ENCODE results near the gene LUZP1. TPM values are rescaled to one million over a fixed set of nuclear protein-coding genes. Genes with fewer than 3 reads are reported as not detected.

LUZP1 gene
- total RNA-seq, 1 experiment from 2014 or later, result 40.2 TPM

- Histone ChIP-seq H3K4me3 (ENCODE audit: low read depth in 2 of 2, low read length in 2 of 2) (no peak overlapping the region), H3K4me1 (ENCODE audit: control insufficient read depth, insufficient read depth, low read length) (peaks cover 46% of the 10 kb centered on the region), H3K27ac (ENCODE audit: low read length) (peak overlapping the region; percentile 20), H3K27me3 (ENCODE audit: control insufficient read depth, insufficient read depth, low read length) (no peaks in the 10 kb centered on the region), H3K9me3 (ENCODE audit: control insufficient read depth, insufficient read depth, low read depth, low read length) (no peaks in the 10 kb centered on the region), H3K36me3 (ENCODE audit: control insufficient read depth, insufficient read depth, low read length) (peaks cover 8% of the 10 kb centered on the region; the same call in 1 of the 2 replicates)
- TF ChIP-seq POLR2AphosphoS5 (IDR thresholded peaks at IDR 0.05; ENCODE audit: low read depth, low read length) (no peak), TCF7L2 (IDR thresholded peaks at IDR 0.05; ENCODE audit: low read depth, low read length) (no peak), CTCF (IDR thresholded peaks at IDR 0.05) (no peak), SIN3A (IDR thresholded peaks at IDR 0.05; ENCODE audit: borderline replicate concordance, insufficient read depth, low read depth, low read length) (no peak), REST (IDR thresholded peaks at IDR 0.05; ENCODE audit: insufficient read depth in 1 of 2, low read depth in 2 of 2, low read length in 1 of 2) (no peak)
- intact Hi-C loops (cut with micrococcal nuclease; ENCODE audit: unreplicated experiment) (no loop called here), in situ Hi-C loops (cut with HindIII; ENCODE audit: low pct_unique_long_range_greater_than_20kb, low sequenced_read_pairs) (no loop called here)
- ChIA-PET POLR2A (interaction anchor here (0.5 to 0.9 kb wide), 3 partner anchors 58 to 448 kb away, joined by 3 to 4 read pairs (median 4); no protein-coding TSS in a partner anchor), CTCF (interaction anchor here (0.6 to 1.6 kb wide), 4 partner anchors 75 to 425 kb away, joined by 3 to 8 read pairs (median 5); no protein-coding TSS in a partner anchor)
- DNase-seq (ENCODE audit: low read depth, low spot score), result peak; percentile 74
- no TSS peak for BruUV-seq (replicated peaks)
- peak; percentile 66 for ATAC-seq
Measured at GRCh38 chr1:23103001-23103889, 65.4 kb downstream of the LUZP1 start.

DNA sequence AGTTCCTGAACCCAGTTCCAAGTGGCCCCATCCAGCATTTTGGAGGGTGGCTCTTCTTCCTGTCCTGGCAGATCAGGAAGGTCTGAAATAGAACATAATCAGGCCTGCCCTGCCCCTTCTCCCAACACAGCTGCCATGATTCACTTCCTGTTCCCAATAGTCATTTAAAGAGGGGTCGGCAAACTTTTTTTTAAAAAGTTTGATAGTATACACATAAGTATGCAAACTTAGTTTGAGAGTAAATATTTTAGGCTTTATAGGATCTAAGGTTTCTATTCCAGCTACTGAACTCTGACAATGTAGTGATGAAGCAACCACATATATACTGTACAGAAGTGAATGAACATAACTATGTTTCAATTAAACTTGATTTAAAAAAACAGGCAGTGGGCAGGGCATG lies 66.4 kb downstream of the LUZP1 start:
- peaks cover 46% of the 10 kb centered on the region for H3K4me1 ChIP-seq (ENCODE audit: control insufficient read depth, insufficient read depth, low read length)
- DNase-seq (ENCODE audit: low read depth, low spot score) (peak; percentile 57), ATAC-seq (peak; percentile 26; the same call in 1 of the 2 replicates)
- no TSS peak for BruUV-seq (replicated peaks)
- no peak for TF ChIP-seq CTCF (IDR thresholded peaks at IDR 0.05)
- TF ChIP-seq SIN3A (IDR thresholded peaks at IDR 0.05; ENCODE audit: borderline replicate concordance, insufficient read depth, low read depth, low read length), result no peak
- no peak for TF ChIP-seq TCF7L2 (IDR thresholded peaks at IDR 0.05; ENCODE audit: low read depth, low read length)
- no peak for TF ChIP-seq POLR2AphosphoS5 (IDR thresholded peaks at IDR 0.05; ENCODE audit: low read depth, low read length)
- no peak for TF ChIP-seq REST (IDR thresholded peaks at IDR 0.05; ENCODE audit: insufficient read depth in 1 of 2, low read depth in 2 of 2, low read length in 1 of 2)
- peak overlapping the region; percentile 63 for H3K27ac ChIP-seq (ENCODE audit: low read length)
- intact Hi-C loops (cut with micrococcal nuclease; ENCODE audit: unreplicated experiment), result no loop called here
- CTCF ChIA-PET, result interaction anchor here (0.5 to 1.6 kb wide), 3 partner anchors 73 to 82 kb away, joined by 3 to 6 read pairs (median 4); no protein-coding TSS in a partner anchor
- no peak overlapping the region for H3K4me3 ChIP-seq (ENCODE audit: low read depth in 2 of 2, low read length in 2 of 2)
- H3K36me3 ChIP-seq (ENCODE audit: control insufficient read depth, insufficient read depth, low read length), result peaks cover 8% of the 10 kb centered on the region; the same call in 1 of the 2 replicates
- in situ Hi-C loops (cut with HindIII; ENCODE audit: low pct_unique_long_range_greater_than_20kb, low sequenced_read_pairs), result no loop called here
- H3K27me3 ChIP-seq (ENCODE audit: control insufficient read depth, insufficient read depth, low read length), result no peaks in the 10 kb centered on the region
- H3K9me3 ChIP-seq (ENCODE audit: control insufficient read depth, insufficient read depth, low read depth, low read length), result no peaks in the 10 kb centered on the region
- POLR2A ChIA-PET, result no interaction called here

All from Panc1 (cell line).